Measurements from ENCODE around the gene SORCS2. TPM values are rescaled to one million over a fixed set of nuclear protein-coding genes. Genes with fewer than 3 reads are reported as not detected.

Gene SORCS2
- total and polyA plus RNA-seq, 2 donors (not counting 1 experiment from before 2014, with no cell fraction given): not detected

- CTCF ChIA-PET: no interaction called here
- 81% methylated on average over 17 of the region's 18 CpGs for WGBS (ENCODE audit: insufficient coverage)
- H4K20me1 ChIP-seq (ENCODE audit: control insufficient read depth, insufficient read depth, low read length, poor library complexity, severe bottlenecking): no peaks in the 10 kb centered on the region
- H3K36me3 ChIP-seq (replicated peaks in 1 of 2; ENCODE audit: control extremely low read depth in 1 of 2, control insufficient read depth in 1 of 2, extremely low read depth in 1 of 2, insufficient read depth in 2 of 2, low read length in 1 of 2): no peaks in the 10 kb centered on the region
- Mint-ChIP-seq H3K27me3 (peaks cover 3% of the 10 kb centered on the region), H3K4me1 (no peaks in the 10 kb centered on the region), H3K27ac (no peak overlapping the region), H3K4me3 (no peak overlapping the region), H3K9me3 (ENCODE audit: insufficient read depth) (peaks cover 4% of the 10 kb centered on the region)
- POLR2A ChIA-PET: no interaction called here
- H3K27ac ChIP-seq (ENCODE audit: low read length in 2 of 2): no peak overlapping the region
- no peaks in the 10 kb centered on the region for H3K27me3 ChIP-seq (replicated peaks in 1 of 4; ENCODE audit: control extremely low read depth in 1 of 4, control insufficient read depth in 3 of 4, insufficient read depth in 4 of 4, low read length in 3 of 4)
- ATAC-seq (ENCODE audit: low read depth): no peak
- H3K4me3 ChIP-seq (ENCODE audit: control extremely low read depth in 1 of 5, extremely low read depth in 1 of 5, insufficient read depth in 1 of 5, low read depth in 2 of 5, low read length in 4 of 5): no peak overlapping the region
- DNase-seq: no peak
- peaks cover 0 to 33% (median 0%) of the 10 kb centered on the region in 3 donors for H3K9me3 ChIP-seq (ENCODE audit: control extremely low read depth in 1 of 3, control insufficient read depth in 2 of 3, insufficient read depth in 1 of 3, low read length in 2 of 3)
- H2AFZ ChIP-seq (ENCODE audit: insufficient read depth, low read depth, low read length, poor library complexity, severe bottlenecking): no peak overlapping the region
- H3K79me2 ChIP-seq (ENCODE audit: control insufficient read depth, insufficient read depth, low read length): no peaks in the 10 kb centered on the region
- intact Hi-C loops (cut with micrococcal nuclease): no loop called here
- no peaks in the 10 kb centered on the region for H3K4me1 ChIP-seq (ENCODE audit: control insufficient read depth in 2 of 2, insufficient read depth in 2 of 2, low read length in 2 of 2)
- TF ChIP-seq EZH2 (IDR thresholded peaks at IDR 0.05; ENCODE audit: borderline replicate concordance, insufficient read depth, low read depth, low read length, poor library complexity, severe bottlenecking): no peak
- TF ChIP-seq CTCF (IDR thresholded peaks at IDR 0.05): no peak
- no peak overlapping the region for H3K9ac ChIP-seq (ENCODE audit: low read length)
- H3K4me2 ChIP-seq (replicated peaks; ENCODE audit: low read depth, low read length, poor library complexity, severe bottlenecking): no peak overlapping the region
Observed at GRCh38 chr4:7546152-7546808, 353.9 kb downstream of the SORCS2 start.

GRCh38 chr4:7546809-7547367 is 354.6 kb downstream of the SORCS2 start:
- CTCF ChIA-PET: no interaction called here
- Mint-ChIP-seq H3K4me1 (no peaks in the 10 kb centered on the region), H3K9me3 (ENCODE audit: insufficient read depth) (peaks cover 4% of the 10 kb centered on the region), H3K4me3 (no peak overlapping the region), H3K27ac (no peak overlapping the region), H3K27me3 (peaks cover 3% of the 10 kb centered on the region)
- Histone ChIP-seq H3K9me3 (ENCODE audit: control extremely low read depth in 1 of 3, control insufficient read depth in 2 of 3, insufficient read depth in 1 of 3, low read length in 2 of 3) (peaks cover 0 to 33% (median 0%) of the 10 kb centered on the region in 3 donors), H3K9ac (ENCODE audit: low read length) (no peak overlapping the region), H3K4me1 (ENCODE audit: control insufficient read depth in 2 of 2, insufficient read depth in 2 of 2, low read length in 2 of 2) (no peaks in the 10 kb centered on the region), H3K4me2 (replicated peaks; ENCODE audit: low read depth, low read length, poor library complexity, severe bottlenecking) (no peak overlapping the region), H3K4me3 (ENCODE audit: control extremely low read depth in 1 of 5, extremely low read depth in 1 of 5, insufficient read depth in 1 of 5, low read depth in 2 of 5, low read length in 4 of 5) (no peak overlapping the region), H2AFZ (ENCODE audit: insufficient read depth, low read depth, low read length, poor library complexity, severe bottlenecking) (no peak overlapping the region), H3K79me2 (ENCODE audit: control insufficient read depth, insufficient read depth, low read length) (no peaks in the 10 kb centered on the region), H3K27me3 (replicated peaks in 1 of 4; ENCODE audit: control extremely low read depth in 1 of 4, control insufficient read depth in 3 of 4, insufficient read depth in 4 of 4, low read length in 3 of 4) (no peaks in the 10 kb centered on the region), H3K27ac (ENCODE audit: low read length in 2 of 2) (no peak overlapping the region), H4K20me1 (ENCODE audit: control insufficient read depth, insufficient read depth, low read length, poor library complexity, severe bottlenecking) (no peaks in the 10 kb centered on the region), H3K36me3 (replicated peaks in 1 of 2; ENCODE audit: control extremely low read depth in 1 of 2, control insufficient read depth in 1 of 2, extremely low read depth in 1 of 2, insufficient read depth in 2 of 2, low read length in 1 of 2) (no peaks in the 10 kb centered on the region)
- POLR2A ChIA-PET: no interaction called here
- TF ChIP-seq EZH2 (IDR thresholded peaks at IDR 0.05; ENCODE audit: borderline replicate concordance, insufficient read depth, low read depth, low read length, poor library complexity, severe bottlenecking): no peak
- TF ChIP-seq CTCF (IDR thresholded peaks at IDR 0.05): no peak
- DNase-seq (no peak), ATAC-seq (ENCODE audit: low read depth) (no peak)
- intact Hi-C loops (cut with micrococcal nuclease): no loop called here
- 76% methylated on average over 4 of the region's 4 CpGs for WGBS (ENCODE audit: insufficient coverage)
